Mononuclear cell (primary cell): ENCODE measurements around the gene SELENOS. TPM values are rescaled to one million over a fixed set of nuclear protein-coding genes. Genes with fewer than 3 reads are reported as not detected.

Experiments used
- H3K27me3 ChIP-seq: 2 replicates; pipeline ENCODE4 v1.6.0; 2011; ENCODE audit warnings: low read length, control low read depth; ENCODE audit not compliant: insufficient read depth
- H3K4me1 ChIP-seq: 2 replicates; pipeline ENCODE4 v1.5.1; 2011; ENCODE audit warnings: mild to moderate bottlenecking, low read length, control low read depth; ENCODE audit not compliant: insufficient read depth
- H3K4me3 ChIP-seq: 2 replicates; pipeline ENCODE4 v1.5.1; 2011; ENCODE audit warnings: mild to moderate bottlenecking, low read length, moderate library complexity
- H3K9me3 ChIP-seq: 2 replicates; pipeline ENCODE4 v1.5.1; 2011; ENCODE audit warnings: low read depth, mild to moderate bottlenecking, control low read depth, low read length
- total RNA-seq: library from RNA; depleted of rRNA; stranded (reverse); fragments of >200 nt; gene quantifications from one replicate; pipeline ENCODE4 v1.2.3, GENCODE V29; 2012

The SELENOS gene
- total RNA-seq, 1 donor: 22.8 TPM

- peaks cover 8% of the 10 kb centered on the region for H3K4me1 ChIP-seq
- H3K9me3 ChIP-seq: no peaks in the 10 kb centered on the region
- H3K27me3 ChIP-seq: no peaks in the 10 kb centered on the region
- no peak overlapping the region for H3K4me3 ChIP-seq
These were observed 38.5 kb upstream of the SELENOS start for GRCh38 chr15:101315736-101316135.

- no peaks in the 10 kb centered on the region for H3K27me3 ChIP-seq
- no peaks in the 10 kb centered on the region for H3K4me1 ChIP-seq
- no peak overlapping the region for H3K4me3 ChIP-seq
- H3K9me3 ChIP-seq: no peaks in the 10 kb centered on the region
These were observed 37.2 kb upstream of the SELENOS start for GRCh38 chr15:101314336-101315125.

- no peaks in the 10 kb centered on the region for H3K4me1 ChIP-seq
- H3K4me3 ChIP-seq: no peak overlapping the region
- H3K9me3 ChIP-seq: no peaks in the 10 kb centered on the region
- H3K27me3 ChIP-seq: no peaks in the 10 kb centered on the region
These were observed 35.9 kb upstream of the SELENOS start for GRCh38 chr15:101313041-101313761.

DNA sequence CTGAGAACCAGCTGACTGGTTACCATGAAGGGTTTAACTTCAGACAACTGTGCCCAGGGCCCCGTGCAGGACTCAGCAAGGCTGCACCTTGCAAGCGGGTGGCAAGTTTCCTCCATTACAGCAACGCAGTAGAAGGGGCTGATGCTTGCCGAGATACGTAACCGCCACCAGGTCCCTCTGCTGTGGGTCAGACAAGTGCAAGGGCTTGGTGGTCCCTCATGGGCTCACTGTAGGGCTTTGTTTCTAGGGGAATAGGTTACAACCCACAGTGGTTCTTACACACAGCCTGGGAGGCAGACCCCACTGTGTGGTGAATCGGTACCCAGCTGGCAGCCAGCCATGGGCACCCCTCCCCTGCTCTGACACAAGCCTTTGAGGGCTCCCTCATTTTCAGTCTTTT lies 33.2 kb upstream of the SELENOS start:
- no peaks in the 10 kb centered on the region for H3K27me3 ChIP-seq
- no peaks in the 10 kb centered on the region for H3K9me3 ChIP-seq
- H3K4me1 ChIP-seq: no peaks in the 10 kb centered on the region
- no peak overlapping the region for H3K4me3 ChIP-seq

DNA sequence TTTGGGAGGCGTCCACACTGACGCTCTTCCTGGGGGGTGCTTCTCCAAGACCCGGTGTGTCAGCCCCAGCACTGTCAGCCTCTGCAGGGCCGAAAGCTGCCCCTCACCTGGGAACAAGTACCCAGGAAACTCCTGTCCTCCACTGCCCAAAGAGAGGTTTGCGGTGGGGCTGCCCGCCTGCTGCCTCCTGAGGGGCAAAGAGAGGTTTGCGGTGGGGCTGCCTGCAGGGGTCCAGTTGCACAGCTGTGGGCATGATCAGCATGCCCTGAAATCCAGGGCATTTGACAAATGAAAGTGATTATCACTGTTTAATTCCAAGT lies 32.8 kb upstream of the SELENOS start:
- H3K4me3 ChIP-seq: no peak overlapping the region
- H3K27me3 ChIP-seq: no peaks in the 10 kb centered on the region
- H3K9me3 ChIP-seq: no peaks in the 10 kb centered on the region
- no peaks in the 10 kb centered on the region for H3K4me1 ChIP-seq

GRCh38 chr15:101309436-101310160 lies 32.3 kb upstream of the SELENOS start:
- Histone ChIP-seq H3K9me3 (no peaks in the 10 kb centered on the region), H3K4me1 (no peaks in the 10 kb centered on the region), H3K27me3 (no peaks in the 10 kb centered on the region), H3K4me3 (no peak overlapping the region)

DNA sequence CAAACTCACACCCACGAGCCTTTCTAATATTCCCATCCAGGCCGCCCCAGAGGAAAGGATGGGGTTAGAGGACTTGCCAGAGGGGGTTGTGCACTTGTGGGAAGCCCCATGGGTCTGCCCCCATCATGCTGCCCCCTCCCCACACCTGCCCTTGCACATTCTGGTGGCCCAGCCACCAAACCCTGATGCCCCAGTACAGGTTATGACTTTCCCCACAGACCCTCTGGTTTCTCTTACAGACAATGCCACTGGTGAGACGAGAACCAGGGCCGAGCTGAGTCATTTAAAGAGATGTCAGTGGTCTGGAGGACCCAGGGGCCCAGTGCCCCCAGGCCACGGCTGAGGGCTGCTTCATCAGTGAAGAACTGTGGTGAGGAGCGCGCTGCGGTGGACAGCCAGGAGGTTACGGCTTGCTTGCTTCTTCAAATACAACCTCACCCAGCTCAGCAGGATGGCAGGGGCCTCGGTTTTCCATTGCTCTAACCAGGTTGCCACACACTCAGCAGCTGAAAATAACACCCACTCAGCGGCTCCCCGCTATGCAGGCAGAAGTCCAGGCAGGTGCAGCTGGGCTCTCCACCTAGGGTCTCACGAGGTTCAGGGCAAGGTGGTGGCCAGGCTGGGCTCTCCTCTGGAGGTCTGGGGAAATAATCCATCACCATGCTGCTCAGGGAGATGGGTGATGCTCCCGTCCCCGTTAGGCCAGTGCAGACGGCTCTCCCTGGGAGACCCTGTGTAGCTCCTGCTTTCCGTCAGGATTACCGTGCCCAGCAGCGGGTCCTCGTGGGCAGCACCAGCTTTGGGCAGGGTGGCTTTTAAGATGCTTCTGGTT lies 31.5 kb upstream of the SELENOS start:
- no peaks in the 10 kb centered on the region for H3K9me3 ChIP-seq

GRCh38 chr15:101307897-101308603 lies 30.8 kb upstream of the SELENOS start:
- Histone ChIP-seq H3K27me3 (no peaks in the 10 kb centered on the region), H3K4me3 (no peak overlapping the region), H3K4me1 (no peaks in the 10 kb centered on the region), H3K9me3 (no peaks in the 10 kb centered on the region)

More for the DNA sequence above, 31.5 kb upstream of the SELENOS start:
- Histone ChIP-seq H3K4me1 (no peaks in the 10 kb centered on the region), H3K27me3 (no peaks in the 10 kb centered on the region), H3K4me3 (no peak overlapping the region)

DNA sequence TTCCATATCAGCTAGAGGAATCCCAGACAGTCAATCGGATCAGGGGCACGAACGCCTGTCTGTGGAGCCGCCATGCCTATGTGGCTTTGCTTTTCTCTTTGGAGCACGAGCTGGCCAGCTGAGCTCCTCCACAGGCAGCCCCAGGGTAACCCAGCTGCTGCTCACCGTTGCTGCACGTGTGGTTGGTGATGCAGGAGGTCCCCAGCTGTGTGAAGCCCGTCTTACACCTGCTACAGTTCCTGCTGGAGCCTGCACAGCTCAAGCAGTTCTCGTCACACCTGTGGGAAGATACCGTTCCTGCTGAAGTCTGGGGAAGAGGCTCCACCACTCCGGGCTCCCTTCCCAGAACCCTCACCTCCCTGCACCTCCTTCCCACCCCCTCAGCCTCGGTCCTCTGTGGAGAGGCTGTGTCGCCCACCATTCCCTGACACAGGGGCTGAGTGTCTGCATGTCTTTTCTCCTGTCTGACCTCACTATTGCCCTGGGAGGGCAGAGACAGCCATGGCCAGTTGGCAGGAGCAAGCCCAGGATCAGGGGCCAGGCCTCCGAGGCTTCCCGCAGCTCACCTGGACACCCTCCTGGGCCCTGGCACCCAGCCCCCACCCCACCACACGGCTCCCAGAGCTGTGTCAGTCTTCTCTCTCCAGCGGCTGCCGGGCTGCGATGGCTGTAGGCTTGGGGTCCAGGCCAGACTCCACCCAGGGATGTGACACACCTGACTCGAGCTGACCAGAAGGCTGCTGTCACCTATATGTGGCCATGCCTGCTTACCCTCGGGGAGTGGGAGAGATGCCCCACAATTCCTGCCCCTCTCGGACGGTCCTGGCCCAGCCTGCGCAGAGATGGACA lies 30.0 kb upstream of the SELENOS start:
- Histone ChIP-seq H3K27me3 (no peaks in the 10 kb centered on the region), H3K4me1 (no peaks in the 10 kb centered on the region), H3K9me3 (no peaks in the 10 kb centered on the region), H3K4me3 (no peak overlapping the region)

- H3K27me3 ChIP-seq: no peaks in the 10 kb centered on the region
- H3K4me1 ChIP-seq: no peaks in the 10 kb centered on the region
- no peaks in the 10 kb centered on the region for H3K9me3 ChIP-seq
- no peak overlapping the region for H3K4me3 ChIP-seq
These were observed 29.2 kb upstream of the SELENOS start for GRCh38 chr15:101306341-101307047.

- no peaks in the 10 kb centered on the region for H3K27me3 ChIP-seq
- no peaks in the 10 kb centered on the region for H3K9me3 ChIP-seq
- no peaks in the 10 kb centered on the region for H3K4me1 ChIP-seq
- H3K4me3 ChIP-seq: no peak overlapping the region
These were observed 28.6 kb upstream of the SELENOS start for GRCh38 chr15:101305820-101306255.

DNA sequence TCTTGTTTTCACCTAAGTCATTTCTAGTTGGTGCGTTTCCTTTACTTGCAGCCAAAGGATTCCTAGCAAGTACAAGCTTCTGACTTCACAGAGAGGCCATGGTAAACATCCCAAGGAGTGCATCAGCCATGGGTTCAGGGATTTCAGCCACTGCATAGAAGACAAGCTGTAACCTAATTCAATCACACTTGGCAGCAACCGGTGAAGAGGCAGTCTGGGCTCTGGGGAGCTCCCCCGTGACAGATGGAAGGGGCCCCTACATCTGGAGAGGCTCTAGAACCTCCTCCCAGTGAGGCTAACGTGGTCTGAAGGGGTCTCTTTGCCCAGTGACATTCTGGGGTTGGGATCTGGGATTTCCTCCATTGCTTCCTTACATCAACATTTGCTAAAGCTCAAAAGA lies 26.1 kb upstream of the SELENOS start:
- Histone ChIP-seq H3K27me3 (no peaks in the 10 kb centered on the region), H3K9me3 (no peaks in the 10 kb centered on the region), H3K4me1 (no peaks in the 10 kb centered on the region), H3K4me3 (no peak overlapping the region)
